ENCODE measurements around the gene SPATA13.

DNA sequence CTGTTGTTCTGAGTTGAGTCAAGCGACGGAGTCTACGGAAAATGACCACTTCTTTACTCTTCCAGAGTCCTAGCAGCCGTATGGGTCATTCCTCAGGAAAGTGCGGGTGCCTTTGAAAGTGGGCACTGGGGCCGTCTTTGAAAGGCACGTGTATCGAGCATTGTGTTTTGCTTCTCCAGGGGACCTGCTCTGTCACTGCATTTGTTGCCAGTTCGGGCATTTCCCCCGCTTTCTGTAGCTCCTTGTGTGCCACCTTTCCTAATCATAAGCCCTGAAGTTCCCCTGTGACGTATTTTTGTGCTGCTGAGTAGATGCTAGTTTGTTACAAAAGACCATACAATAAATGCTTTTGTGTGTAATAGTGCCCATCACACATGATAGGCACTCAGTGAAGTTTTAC lies 24.4 kb downstream of the SPATA13 start:
- TF ChIP-seq, protein P1, sequence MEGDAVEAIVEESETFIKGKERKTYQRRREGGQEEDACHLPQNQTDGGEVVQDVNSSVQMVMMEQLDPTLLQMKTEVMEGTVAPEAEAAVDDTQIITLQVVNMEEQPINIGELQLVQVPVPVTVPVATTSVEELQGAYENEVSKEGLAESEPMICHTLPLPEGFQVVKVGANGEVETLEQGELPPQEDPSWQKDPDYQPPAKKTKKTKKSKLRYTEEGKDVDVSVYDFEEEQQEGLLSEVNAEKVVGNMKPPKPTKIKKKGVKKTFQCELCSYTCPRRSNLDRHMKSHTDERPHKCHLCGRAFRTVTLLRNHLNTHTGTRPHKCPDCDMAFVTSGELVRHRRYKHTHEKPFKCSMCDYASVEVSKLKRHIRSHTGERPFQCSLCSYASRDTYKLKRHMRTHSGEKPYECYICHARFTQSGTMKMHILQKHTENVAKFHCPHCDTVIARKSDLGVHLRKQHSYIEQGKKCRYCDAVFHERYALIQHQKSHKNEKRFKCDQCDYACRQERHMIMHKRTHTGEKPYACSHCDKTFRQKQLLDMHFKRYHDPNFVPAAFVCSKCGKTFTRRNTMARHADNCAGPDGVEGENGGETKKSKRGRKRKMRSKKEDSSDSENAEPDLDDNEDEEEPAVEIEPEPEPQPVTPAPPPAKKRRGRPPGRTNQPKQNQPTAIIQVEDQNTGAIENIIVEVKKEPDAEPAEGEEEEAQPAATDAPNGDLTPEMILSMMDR (IDR thresholded peaks at IDR 0.05) = no peak
- TF ChIP-seq POLR2A (IDR thresholded peaks at IDR 0.05) = no peak
